HCT116 (cell line): ENCODE measurements around the gene GABBR1.

Experiments
- CTCF ChIP-seq, 3 experiments: fragments of 200-600 bp in 1 of 3; sonication (generic) in 1 of 3; IDR thresholded peaks in 2 of 3; conservative IDR thresholded peaks in 1 of 3; 2 replicates each; pipeline ENCODE4 v1.5.1; 2012 to 2017; ENCODE audit warnings: low read depth in 2 of 3, low read length in 2 of 3, antibody characterized with exemption in 1 of 3, borderline replicate concordance in 1 of 3, control low read depth in 1 of 3, mild to moderate bottlenecking in 1 of 3, mixed read lengths in 1 of 3, mixed run types in 1 of 3, moderate library complexity in 1 of 3; ENCODE audit not compliant: insufficient read depth in 1 of 3
- EZH2 ChIP-seq: fragments of 200-600 bp; sonication (generic); IDR thresholded peaks from 2 replicates; pipeline ENCODE4 v1.6.1; 2017; ENCODE audit warnings: antibody characterized with exemption, mixed run types
- POLR2A ChIP-seq: IDR thresholded peaks from 2 replicates; pipeline ENCODE4 v1.7.0; 2011; ENCODE audit warnings: borderline replicate concordance; ENCODE audit not compliant: insufficient read depth, insufficient read length; ENCODE audit errors: extremely low read depth
- POLR2AphosphoS5 ChIP-seq: IDR thresholded peaks from 2 replicates; pipeline ENCODE4 v1.6.1; 2011; ENCODE audit warnings: mild to moderate bottlenecking, low read depth, low read length, moderate library complexity
- SIN3A ChIP-seq: IDR thresholded peaks from 2 replicates; pipeline ENCODE4 v1.6.1; 2012; ENCODE audit warnings: low read depth
- SP1 ChIP-seq: IDR thresholded peaks from 2 replicates; pipeline ENCODE4 v1.6.1; 2012; ENCODE audit warnings: low read depth
- ZNF274 ChIP-seq: fragments of 200-500 bp; sonication (Bioruptor generic); IDR thresholded peaks from 2 replicates; pipeline ENCODE4 v1.6.1; 2014; ENCODE audit warnings: mild to moderate bottlenecking, low read depth, low read length, inconsistent platforms
- TF ChIP-seq, protein P1 (sequence below): IDR thresholded peaks from 2 replicates; pipeline ENCODE4 v1.6.1; 2012; ENCODE audit warnings: low read depth

DNA sequence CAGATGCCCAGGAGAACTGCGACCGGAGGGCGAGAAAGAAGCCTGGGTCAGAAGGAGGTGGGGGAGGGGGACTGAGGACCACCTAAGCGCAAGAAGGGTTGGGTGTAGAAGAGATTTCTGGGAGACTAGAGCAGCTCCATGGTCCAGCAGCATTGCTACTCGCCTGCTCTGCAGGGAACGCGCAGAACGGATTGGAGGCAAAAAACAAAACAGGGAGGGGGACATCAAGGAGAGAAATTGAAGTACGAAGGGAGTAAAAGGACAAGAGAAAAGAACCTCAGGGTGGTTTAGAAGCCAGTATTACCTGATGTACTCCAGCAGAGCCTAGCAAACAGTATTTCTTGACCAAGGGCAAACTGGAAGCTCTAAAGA is 537 bp upstream of the GABBR1 start:
- TF ChIP-seq EZH2 (no peak), CTCF (IDR thresholded peaks at IDR 0.05 in 2 of 3, conservative IDR thresholded peaks at IDR 0.05 in 1 of 3; ENCODE audit: borderline replicate concordance in 1 of 3, insufficient read depth in 1 of 3, low read depth in 2 of 3, low read length in 2 of 3) (no peak), POLR2A (no peak), SIN3A (no peak), POLR2AphosphoS5 (no peak), SP1 (no peak), ZNF274 (no peak)
- TF ChIP-seq, protein P1, sequence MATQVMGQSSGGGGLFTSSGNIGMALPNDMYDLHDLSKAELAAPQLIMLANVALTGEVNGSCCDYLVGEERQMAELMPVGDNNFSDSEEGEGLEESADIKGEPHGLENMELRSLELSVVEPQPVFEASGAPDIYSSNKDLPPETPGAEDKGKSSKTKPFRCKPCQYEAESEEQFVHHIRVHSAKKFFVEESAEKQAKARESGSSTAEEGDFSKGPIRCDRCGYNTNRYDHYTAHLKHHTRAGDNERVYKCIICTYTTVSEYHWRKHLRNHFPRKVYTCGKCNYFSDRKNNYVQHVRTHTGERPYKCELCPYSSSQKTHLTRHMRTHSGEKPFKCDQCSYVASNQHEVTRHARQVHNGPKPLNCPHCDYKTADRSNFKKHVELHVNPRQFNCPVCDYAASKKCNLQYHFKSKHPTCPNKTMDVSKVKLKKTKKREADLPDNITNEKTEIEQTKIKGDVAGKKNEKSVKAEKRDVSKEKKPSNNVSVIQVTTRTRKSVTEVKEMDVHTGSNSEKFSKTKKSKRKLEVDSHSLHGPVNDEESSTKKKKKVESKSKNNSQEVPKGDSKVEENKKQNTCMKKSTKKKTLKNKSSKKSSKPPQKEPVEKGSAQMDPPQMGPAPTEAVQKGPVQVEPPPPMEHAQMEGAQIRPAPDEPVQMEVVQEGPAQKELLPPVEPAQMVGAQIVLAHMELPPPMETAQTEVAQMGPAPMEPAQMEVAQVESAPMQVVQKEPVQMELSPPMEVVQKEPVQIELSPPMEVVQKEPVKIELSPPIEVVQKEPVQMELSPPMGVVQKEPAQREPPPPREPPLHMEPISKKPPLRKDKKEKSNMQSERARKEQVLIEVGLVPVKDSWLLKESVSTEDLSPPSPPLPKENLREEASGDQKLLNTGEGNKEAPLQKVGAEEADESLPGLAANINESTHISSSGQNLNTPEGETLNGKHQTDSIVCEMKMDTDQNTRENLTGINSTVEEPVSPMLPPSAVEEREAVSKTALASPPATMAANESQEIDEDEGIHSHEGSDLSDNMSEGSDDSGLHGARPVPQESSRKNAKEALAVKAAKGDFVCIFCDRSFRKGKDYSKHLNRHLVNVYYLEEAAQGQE, result no peak
